T-cell (primary cell): ENCODE measurements around the gene MGAT5. TPM values are rescaled to one million over a fixed set of nuclear protein-coding genes. Genes with fewer than 3 reads are reported as not detected.

ENCODE experiments used
- ATAC-seq, 4 experiments: fragments of 200-7000 bp in 3 of 4; fragments of 150-1000 bp in 1 of 4; cut with Tn5 transposase; replicated peaks in 1 of 4; 1 replicate in 3 of 4; 2 replicates in 1 of 4; pipeline ENCODE4 v1.10.0; 2021; ENCODE audit warnings: moderate library complexity in 3 of 4, mild to moderate bottlenecking in 2 of 4, moderate number of reproducible peaks in 1 of 4
- CTCF ChIA-PET, 2 donors: fragments of 300-600 bp; sonication (Branson Sonifier 250); formaldehyde crosslinking; loops; one replicate each; lab custom pipeline; 2022; ENCODE audit warnings: antibody characterized with exemption in 2 of 2; lab: Charles Lee
- POLR2A ChIA-PET, 2 donors: fragments of 300-600 bp; sonication (Branson Sonifier 250); formaldehyde crosslinking; loops; one replicate each; lab custom pipeline; 2022; ENCODE audit warnings: antibody characterized with exemption in 2 of 2; lab: Charles Lee
- DNase-seq, 35 experiments: peaks; one replicate each; pipeline versions ENCODE4 v3.0.0 to v3.0.0-alpha.2; 2013 to 2023
- H3K27ac ChIP-seq: one replicate; pipeline ENCODE4 v1.5.1; 2013; ENCODE audit warnings: low read length
- H3K27me3 ChIP-seq, 2 experiments: replicated peaks in 1 of 2; 1 replicate in 1 of 2; 2 replicates in 1 of 2; pipeline versions ENCODE4 v1.6.1 to v1.7.0; 2013; ENCODE audit warnings: low read length in 1 of 2, mixed read lengths in 1 of 2; ENCODE audit not compliant: control insufficient read depth in 2 of 2, insufficient read depth in 2 of 2; ENCODE audit errors: extremely low read depth in 1 of 2
- H3K36me3 ChIP-seq, 2 donors: 1 replicate in 1 of 2; 2 replicates in 1 of 2; pipeline versions ENCODE4 v1.6.1 to v1.7.0; 2013; ENCODE audit warnings: low read length in 1 of 2; ENCODE audit not compliant: control insufficient read depth in 2 of 2, insufficient read depth in 1 of 2; ENCODE audit errors: extremely low read depth in 1 of 2
- H3K4me1 ChIP-seq, 2 experiments: 1 replicate in 1 of 2; 2 replicates in 1 of 2; pipeline versions ENCODE4 v1.6.1 to v1.7.0; 2013; ENCODE audit warnings: low read length in 2 of 2, mixed read lengths in 1 of 2; ENCODE audit not compliant: insufficient read depth in 2 of 2, control insufficient read depth in 1 of 2; ENCODE audit errors: extremely low read depth in 1 of 2
- H3K4me3 ChIP-seq, 2 donors: 1 replicate in 1 of 2; 2 replicates in 1 of 2; pipeline versions ENCODE4 v1.5.1 to v1.7.0; 2013; ENCODE audit warnings: mild to moderate bottlenecking in 2 of 2, low read length in 1 of 2, moderate library complexity in 1 of 2; ENCODE audit not compliant: control insufficient read depth in 1 of 2; ENCODE audit errors: extremely low read depth in 1 of 2
- H3K9me3 ChIP-seq: 2 replicates; pipeline ENCODE4 v1.7.0; 2013
- H3K27ac Mint-ChIP-seq, 2 donors: one replicate each; pipeline ENCODE4 v1.8.0; 2020 to 2021; ENCODE audit warnings: mild to moderate bottlenecking in 2 of 2, mixed read lengths in 2 of 2
- H3K27me3 Mint-ChIP-seq, 2 donors: one replicate each; pipeline ENCODE4 v1.8.0; 2021 to 2022; ENCODE audit warnings: mixed read lengths in 2 of 2
- H3K36me3 Mint-ChIP-seq: one replicate; pipeline ENCODE4 v1.8.0; 2021; ENCODE audit warnings: mixed read lengths
- H3K4me1 Mint-ChIP-seq, 3 donors: one replicate each; pipeline ENCODE4 v1.8.0; 2020 to 2022; ENCODE audit warnings: mixed read lengths in 3 of 3, mild to moderate bottlenecking in 1 of 3
- H3K4me3 Mint-ChIP-seq, 3 donors: one replicate each; pipeline ENCODE4 v1.8.0; 2020 to 2022; ENCODE audit warnings: mild to moderate bottlenecking in 3 of 3, mixed read lengths in 3 of 3, moderate library complexity in 3 of 3
- H3K9me3 Mint-ChIP-seq, 3 donors: one replicate each; pipeline ENCODE4 v1.8.0; 2020 to 2022; ENCODE audit warnings: mixed read lengths in 3 of 3
- WGBS: methylation state at CpG from one replicate; pipeline ENCODE4 v1.1.5; 2013; ENCODE audit warnings: missing lambda C conversion rate; ENCODE audit not compliant: insufficient coverage; 5-methylcytosine and 5-hydroxymethylcytosine counted together
- total RNA-seq, 35 experiments: library from RNA in 6 of 35; stranded (reverse) in 6 of 35; fragments of 120-200 nt in 1 of 35; gene quantifications; one replicate each; pipeline versions ENCODE4 v1.2.1 to v1.2.4 and lab custom pipeline; 2013 to 2026

MGAT5 gene
- total RNA-seq, 5 donors from 2014 or later (not counting 1 experiment from before 2014, with no cell fraction given) = 61.1 to 94.9 (median 81.8) TPM

DNA sequence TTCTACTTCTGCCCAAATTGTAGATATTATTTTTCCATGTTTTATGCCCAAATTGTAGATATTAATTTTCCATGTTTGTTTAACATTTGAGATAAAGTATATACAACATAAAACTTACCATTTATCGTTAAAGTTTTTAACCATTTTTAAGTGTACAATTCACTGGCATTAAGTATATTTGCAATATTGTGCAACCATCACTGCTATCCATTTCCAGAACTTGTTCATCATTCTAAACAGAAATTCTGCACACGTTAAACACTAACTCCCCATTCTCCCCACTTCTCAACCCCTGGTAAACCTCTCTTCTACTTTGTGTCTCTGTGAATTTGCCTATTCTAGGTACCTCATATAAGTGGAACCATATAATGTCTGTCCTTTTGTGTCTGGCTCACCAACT lies 162.1 kb downstream of the MGAT5 start:
- H3K27ac ChIP-seq = no peak overlapping the region
- no peaks in the 10 kb centered on the region for H3K9me3 ChIP-seq
- POLR2A ChIA-PET = interaction anchor here in 1 of 2 donors (0.6 kb wide), 1 partner anchor 133 kb away, joined by 9 read pairs; no protein-coding TSS in a partner anchor
- Mint-ChIP-seq H3K27ac (no peak overlapping the region), H3K4me1 (peaks cover 13 to 16% (median 16%) of the 10 kb centered on the region in 3 donors), H3K9me3 (no peaks in the 10 kb centered on the region), H3K4me3 (no peak overlapping the region), H3K36me3 (peaks cover 31% of the 10 kb centered on the region), H3K27me3 (no peaks in the 10 kb centered on the region)
- H3K4me1 ChIP-seq = peaks cover 9 to 13% of the 10 kb centered on the region in 2 experiments
- H3K27me3 ChIP-seq = no peaks in the 10 kb centered on the region
- CTCF ChIA-PET = interaction anchor here (0.6 to 1.0 kb wide), 5 partner anchors 35 to 440 kb away, joined by 3 to 4 read pairs (median 3); no protein-coding TSS in a partner anchor
- peaks cover 0 to 35% of the 10 kb centered on the region in 2 donors for H3K36me3 ChIP-seq
- WGBS = no CpG with 5 or more reads among the region's 2 CpGs
- H3K4me3 ChIP-seq = no peak overlapping the region
- no peak for ATAC-seq
- no peak for DNase-seq

DNA sequence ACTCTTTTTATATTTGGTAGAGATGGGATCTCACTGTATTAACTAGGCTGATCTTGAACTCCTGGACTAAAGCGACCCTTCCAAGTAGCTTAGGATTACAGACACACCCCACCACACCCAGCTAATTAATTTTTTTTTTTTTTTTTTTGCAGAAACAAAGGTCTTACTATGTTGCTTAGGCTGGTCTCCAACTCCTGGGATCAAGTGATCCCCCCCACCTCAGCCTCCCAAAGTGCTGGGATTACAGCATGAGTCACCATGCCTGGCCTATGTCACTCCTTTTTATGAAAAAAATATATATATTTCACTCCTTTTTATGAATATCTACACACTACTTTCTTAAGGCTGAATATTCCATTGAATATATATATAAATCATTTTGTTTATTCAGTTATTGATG lies 162.8 kb downstream of the MGAT5 start:
- Mint-ChIP-seq H3K27me3 (no peaks in the 10 kb centered on the region), H3K4me1 (peaks cover 7 to 10% (median 10%) of the 10 kb centered on the region in 3 donors), H3K27ac (no peak overlapping the region), H3K36me3 (peaks cover 31% of the 10 kb centered on the region), H3K4me3 (no peak overlapping the region), H3K9me3 (no peaks in the 10 kb centered on the region)
- Histone ChIP-seq H3K4me1 (peaks cover 3 to 6% of the 10 kb centered on the region in 2 experiments), H3K4me3 (no peak overlapping the region), H3K27ac (no peak overlapping the region), H3K9me3 (no peaks in the 10 kb centered on the region), H3K36me3 (peaks cover 0 to 36% of the 10 kb centered on the region in 2 donors), H3K27me3 (no peaks in the 10 kb centered on the region)
- no peak for ATAC-seq
- WGBS = no CpG with 5 or more reads among the region's 1 CpG
- ChIA-PET CTCF (interaction anchor here (0.6 to 1.0 kb wide), 4 partner anchors 298 to 440 kb away, joined by 3 to 4 read pairs (median 3); no protein-coding TSS in a partner anchor), POLR2A (interaction anchor here (0.5 to 0.6 kb wide), 2 partner anchors 9 to 133 kb away, joined by 7 to 9 read pairs; no protein-coding TSS in a partner anchor)
- no peak for DNase-seq

DNA sequence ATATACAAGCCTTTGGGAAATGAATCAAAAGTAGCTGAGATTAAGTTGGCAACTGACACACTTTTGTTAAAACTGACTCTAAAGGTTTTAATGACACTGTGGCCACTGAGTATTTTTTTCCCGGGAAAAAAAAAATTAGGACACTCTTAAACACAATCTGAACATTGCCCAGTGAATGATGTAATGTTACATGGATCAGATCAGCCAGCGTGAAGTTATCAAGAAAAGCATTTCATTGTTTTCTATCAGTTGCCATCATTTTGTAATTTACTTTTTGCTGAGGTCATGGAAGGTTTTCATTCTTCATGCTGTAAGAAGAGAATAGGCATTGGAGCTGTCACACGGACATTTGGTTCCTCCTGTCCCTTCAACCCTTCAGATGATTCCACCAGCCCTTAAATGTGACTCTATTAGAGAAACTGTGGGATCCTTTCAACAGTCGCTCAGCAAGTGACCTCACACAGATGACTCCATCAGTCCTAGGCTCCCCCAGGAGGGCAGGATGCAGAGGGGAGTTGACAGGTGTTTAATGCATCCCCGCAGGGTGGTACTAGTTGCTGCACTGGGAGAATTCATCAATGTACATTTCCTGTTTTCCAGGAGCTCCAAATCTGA lies 164.2 kb downstream of the MGAT5 start:
- ChIA-PET CTCF (no interaction called here), POLR2A (no interaction called here)
- peaks cover 39% of the 10 kb centered on the region for H3K36me3 Mint-ChIP-seq
- no peak for DNase-seq
- H3K4me3 Mint-ChIP-seq = no peak overlapping the region
- H3K27me3 Mint-ChIP-seq = no peaks in the 10 kb centered on the region
- Histone ChIP-seq H3K9me3 (no peaks in the 10 kb centered on the region), H3K36me3 (peaks cover 0 to 35% of the 10 kb centered on the region in 2 donors), H3K4me1 (no peaks in the 10 kb centered on the region), H3K4me3 (no peak overlapping the region), H3K27me3 (no peaks in the 10 kb centered on the region), H3K27ac (no peak overlapping the region)
- no peak for ATAC-seq
- H3K27ac Mint-ChIP-seq = no peak overlapping the region
- H3K9me3 Mint-ChIP-seq = no peaks in the 10 kb centered on the region
- no CpG with 5 or more reads among the region's 5 CpGs for WGBS
- peaks cover 0 to 6% (median 2%) of the 10 kb centered on the region in 3 donors for H3K4me1 Mint-ChIP-seq

DNA sequence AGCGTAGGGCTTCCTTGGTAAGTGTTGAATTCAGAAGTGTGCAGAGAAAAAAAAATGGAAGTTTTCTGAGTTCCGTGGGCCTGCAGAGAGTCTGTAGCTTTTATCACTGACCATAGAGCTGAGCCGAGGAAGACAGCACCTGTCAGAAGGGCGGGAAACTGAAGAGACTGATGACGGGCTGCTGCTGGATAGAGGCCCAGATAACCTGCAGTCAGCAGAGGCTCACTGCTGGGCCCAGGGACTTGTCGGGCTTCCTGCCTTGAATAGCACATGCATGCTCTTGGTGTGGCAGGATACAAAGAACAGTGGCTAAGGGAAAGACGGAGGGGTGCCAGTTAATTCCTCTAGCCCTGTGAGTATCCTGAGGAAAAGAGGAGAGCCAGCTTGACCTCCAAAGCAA lies 166.4 kb downstream of the MGAT5 start:
- H3K4me3 ChIP-seq = no peak overlapping the region
- Mint-ChIP-seq H3K27me3 (no peaks in the 10 kb centered on the region), H3K4me3 (no peak overlapping the region), H3K9me3 (no peaks in the 10 kb centered on the region), H3K27ac (no peak overlapping the region), H3K36me3 (peaks cover 42% of the 10 kb centered on the region), H3K4me1 (peaks cover under 1 to 7% (median 6%) of the 10 kb centered on the region in 3 donors)
- 98% methylated on average over 7 of the region's 7 CpGs for WGBS
- peaks cover 3 to 44% of the 10 kb centered on the region in 2 donors for H3K36me3 ChIP-seq
- no peak overlapping the region for H3K27ac ChIP-seq
- DNase-seq (no peak), ATAC-seq (no peak)
- H3K27me3 ChIP-seq = no peaks in the 10 kb centered on the region
- ChIA-PET CTCF (interaction anchor here (1.0 to 2.3 kb wide), 2 partner anchors 8 to 302 kb away, joined by 3 to 5 read pairs; no protein-coding TSS in a partner anchor), POLR2A (interaction anchor here in 1 of 2 donors (0.5 kb wide), 1 partner anchor 147 kb away, joined by 4 read pairs; no protein-coding TSS in a partner anchor)
- no peaks in the 10 kb centered on the region for H3K4me1 ChIP-seq
- H3K9me3 ChIP-seq = no peaks in the 10 kb centered on the region

DNA sequence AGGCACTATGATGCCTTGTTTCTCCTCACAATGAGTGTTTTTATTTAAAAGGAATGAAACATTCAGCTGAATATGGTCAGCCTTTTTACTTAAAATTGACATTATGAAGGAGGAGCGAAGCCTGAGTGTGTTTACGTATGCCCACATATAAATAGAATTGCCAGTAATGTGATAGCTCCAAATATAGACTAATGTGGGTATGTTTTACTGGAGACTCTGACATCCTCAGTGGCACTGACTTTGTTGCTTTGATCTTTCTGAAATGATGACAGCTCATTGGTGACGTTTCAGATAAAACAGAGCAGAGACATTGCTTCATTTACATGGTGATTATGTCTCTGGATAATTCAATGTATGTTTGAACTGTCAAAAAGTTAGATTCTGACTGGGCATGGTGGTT lies 167.0 kb downstream of the MGAT5 start:
- CTCF ChIA-PET = interaction anchor here (0.6 to 2.3 kb wide), 3 partner anchors 9 to 303 kb away, joined by 3 to 5 read pairs (median 5); no protein-coding TSS in a partner anchor
- peaks cover 3 to 49% of the 10 kb centered on the region in 2 donors for H3K36me3 ChIP-seq
- H3K27me3 Mint-ChIP-seq = no peaks in the 10 kb centered on the region
- peaks cover 1 to 10% (median 4%) of the 10 kb centered on the region in 3 donors for H3K4me1 Mint-ChIP-seq
- POLR2A ChIA-PET = no interaction called here
- no peak overlapping the region for H3K4me3 Mint-ChIP-seq
- 90% methylated on average over 2 of the region's 3 CpGs for WGBS
- ATAC-seq (no peak), DNase-seq (no peak)
- H3K27me3 ChIP-seq = no peaks in the 10 kb centered on the region
- H3K27ac ChIP-seq = no peak overlapping the region
- no peaks in the 10 kb centered on the region for H3K9me3 Mint-ChIP-seq
- H3K4me3 ChIP-seq = no peak overlapping the region
- no peak overlapping the region for H3K27ac Mint-ChIP-seq
- no peaks in the 10 kb centered on the region for H3K9me3 ChIP-seq
- peaks cover 40% of the 10 kb centered on the region for H3K36me3 Mint-ChIP-seq
- no peaks in the 10 kb centered on the region for H3K4me1 ChIP-seq

DNA sequence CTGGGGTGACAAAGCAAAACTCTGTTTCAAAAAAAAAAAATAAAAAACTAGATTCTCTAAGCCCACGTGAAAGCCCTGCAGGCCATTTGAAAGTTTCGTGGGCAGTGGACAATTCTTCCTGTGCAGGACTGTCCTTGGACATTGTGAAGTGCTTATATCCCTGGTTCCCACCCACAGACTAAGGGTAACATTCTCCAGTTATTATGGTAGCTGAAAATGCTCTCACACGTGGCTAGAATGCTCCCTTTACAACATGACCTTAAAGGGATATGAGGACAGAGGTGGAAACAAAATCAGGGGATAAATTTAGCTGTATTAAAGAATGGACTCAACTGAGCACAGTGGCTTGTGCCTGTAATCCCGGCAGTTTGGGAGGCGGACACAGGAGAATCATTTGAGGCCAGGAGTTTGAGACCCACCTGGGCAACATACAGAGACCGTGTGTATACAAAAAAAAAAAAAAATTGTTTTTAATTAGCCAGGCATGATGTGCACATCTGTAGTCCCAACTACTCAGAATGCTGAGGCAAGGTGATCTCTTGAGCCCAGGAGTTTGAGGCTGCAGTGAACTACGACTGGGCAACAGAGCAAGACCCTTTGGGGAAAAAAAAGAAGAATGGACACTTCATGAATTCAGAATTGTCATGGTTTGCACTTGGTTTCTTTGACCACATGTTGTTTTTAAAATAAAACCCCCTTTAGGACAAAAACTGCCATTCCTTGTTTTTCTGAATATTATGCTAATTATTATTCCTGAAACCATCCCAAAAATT lies 167.9 kb downstream of the MGAT5 start:
- H3K27ac Mint-ChIP-seq = no peak overlapping the region
- Histone ChIP-seq H3K9me3 (no peaks in the 10 kb centered on the region), H3K4me1 (no peaks in the 10 kb centered on the region), H3K27me3 (no peaks in the 10 kb centered on the region), H3K27ac (no peak overlapping the region), H3K36me3 (peaks cover 3 to 52% of the 10 kb centered on the region in 2 donors), H3K4me3 (no peak overlapping the region)
- ATAC-seq = no peak
- WGBS = 96% methylated on average over 5 of the region's 7 CpGs
- H3K4me1 Mint-ChIP-seq = peaks cover 0 to 9% (median 4%) of the 10 kb centered on the region in 3 donors
- H3K27me3 Mint-ChIP-seq = no peaks in the 10 kb centered on the region
- no peak for DNase-seq
- H3K9me3 Mint-ChIP-seq = no peaks in the 10 kb centered on the region
- ChIA-PET CTCF (interaction anchor here in 1 of 2 donors (0.6 kb wide), 1 partner anchor 22 kb away, joined by 3 read pairs; no protein-coding TSS in a partner anchor), POLR2A (no interaction called here)
- no peak overlapping the region for H3K4me3 Mint-ChIP-seq
- H3K36me3 Mint-ChIP-seq = peaks cover 46% of the 10 kb centered on the region
